Measurements from ENCODE around the gene PXDN.

PXDN gene

GRCh38 chr2:1591978-1592907 lies 152.1 kb downstream of the PXDN start:
- Mint-ChIP-seq H3K27me3 (ENCODE audit: low read depth) (no peaks in the 10 kb centered on the region), H3K4me3 (no peak overlapping the region), H3K36me3 (ENCODE audit: low read depth) (no peaks in the 10 kb centered on the region), H3K9me3 (no peaks in the 10 kb centered on the region), H3K27ac (no peak overlapping the region), H3K4me1 (ENCODE audit: low read depth) (no peaks in the 10 kb centered on the region)

DNA sequence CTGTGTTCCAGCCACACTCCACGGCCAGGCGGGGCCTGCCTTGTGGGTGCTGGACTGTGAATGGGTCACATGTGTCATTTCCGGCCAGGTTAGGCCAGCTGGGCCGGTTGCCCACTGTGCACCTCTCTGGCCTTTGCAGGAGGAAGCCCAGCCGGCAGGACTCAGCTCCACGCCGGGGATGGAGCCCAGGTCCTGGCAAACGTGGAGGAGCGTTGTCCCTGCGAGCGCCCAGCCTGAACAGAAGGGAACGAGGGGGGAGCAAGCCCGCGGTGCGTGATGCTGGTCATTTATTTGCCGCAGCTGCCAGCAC lies 152.9 kb downstream of the PXDN start:
- Mint-ChIP-seq H3K27ac (no peak overlapping the region), H3K9me3 (no peaks in the 10 kb centered on the region), H3K36me3 (ENCODE audit: low read depth) (no peaks in the 10 kb centered on the region), H3K4me3 (no peak overlapping the region), H3K4me1 (ENCODE audit: low read depth) (no peaks in the 10 kb centered on the region), H3K27me3 (ENCODE audit: low read depth) (no peaks in the 10 kb centered on the region)

- Mint-ChIP-seq H3K4me3 (no peak overlapping the region), H3K36me3 (ENCODE audit: low read depth) (no peaks in the 10 kb centered on the region), H3K4me1 (ENCODE audit: low read depth) (no peaks in the 10 kb centered on the region), H3K27ac (no peak overlapping the region), H3K27me3 (ENCODE audit: low read depth) (no peaks in the 10 kb centered on the region), H3K9me3 (no peaks in the 10 kb centered on the region)
These were observed 153.5 kb downstream of the PXDN start for GRCh38 chr2:1590596-1591460.

GRCh38 chr2:1588978-1589621 lies 155.2 kb downstream of the PXDN start:
- Mint-ChIP-seq H3K36me3 (ENCODE audit: low read depth) (no peaks in the 10 kb centered on the region), H3K4me1 (ENCODE audit: low read depth) (no peaks in the 10 kb centered on the region), H3K9me3 (no peaks in the 10 kb centered on the region), H3K4me3 (no peak overlapping the region), H3K27ac (no peak overlapping the region), H3K27me3 (ENCODE audit: low read depth) (no peaks in the 10 kb centered on the region)

- Mint-ChIP-seq H3K27me3 (ENCODE audit: low read depth) (no peaks in the 10 kb centered on the region), H3K27ac (no peak overlapping the region), H3K36me3 (ENCODE audit: low read depth) (no peaks in the 10 kb centered on the region), H3K4me3 (no peak overlapping the region), H3K4me1 (ENCODE audit: low read depth) (no peaks in the 10 kb centered on the region), H3K9me3 (no peaks in the 10 kb centered on the region)
These were observed 156.0 kb downstream of the PXDN start for GRCh38 chr2:1588051-1588977.

DNA sequence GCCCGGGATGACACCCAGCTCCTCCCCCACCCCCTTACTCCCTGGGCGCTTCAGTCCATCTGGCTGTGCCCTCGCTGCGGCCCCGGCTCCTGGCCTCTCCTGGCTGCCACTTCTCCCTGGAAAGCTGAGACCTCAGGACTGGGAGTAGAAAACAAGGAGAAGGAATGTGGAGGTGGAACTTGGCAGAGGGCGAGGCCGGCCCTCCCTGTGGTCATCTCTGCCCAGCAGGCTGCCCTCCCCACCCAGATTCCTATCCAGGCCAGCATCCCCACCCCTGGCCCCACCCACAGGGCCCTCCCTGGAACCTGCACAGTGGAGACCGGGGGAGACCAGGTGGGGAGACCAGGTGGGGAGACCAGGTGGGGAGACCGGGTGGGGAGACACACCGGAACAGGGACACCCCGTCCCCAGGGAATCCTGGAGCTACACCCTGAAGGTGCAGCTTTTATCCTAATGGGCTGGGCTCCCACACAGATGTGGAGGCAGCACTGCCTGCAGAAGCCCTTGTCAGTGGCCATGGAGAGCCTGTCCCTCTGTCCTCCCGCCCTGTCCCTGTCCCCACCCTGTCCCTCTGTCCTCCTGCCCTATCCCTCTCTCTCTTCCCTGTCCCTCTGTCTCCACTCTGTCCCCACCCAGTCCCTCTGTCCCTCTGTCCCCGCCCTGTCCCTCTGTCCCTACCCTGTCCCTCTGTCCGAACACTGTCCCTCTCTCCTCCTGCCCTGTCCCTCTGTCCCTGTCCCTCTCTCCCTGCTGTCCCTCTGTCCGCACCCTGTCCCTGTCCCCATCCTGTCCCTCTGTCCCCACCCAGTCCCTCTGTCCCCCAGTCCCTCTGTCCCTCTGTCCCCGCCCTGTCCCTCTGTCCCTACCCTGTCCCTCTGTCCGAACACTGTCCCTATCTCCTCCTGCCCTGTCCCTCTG lies 157.1 kb downstream of the PXDN start:
- Mint-ChIP-seq H3K9me3 (no peaks in the 10 kb centered on the region), H3K36me3 (ENCODE audit: low read depth) (no peaks in the 10 kb centered on the region), H3K27me3 (ENCODE audit: low read depth) (no peaks in the 10 kb centered on the region), H3K4me1 (ENCODE audit: low read depth) (no peaks in the 10 kb centered on the region), H3K4me3 (no peak overlapping the region), H3K27ac (no peak overlapping the region)

DNA sequence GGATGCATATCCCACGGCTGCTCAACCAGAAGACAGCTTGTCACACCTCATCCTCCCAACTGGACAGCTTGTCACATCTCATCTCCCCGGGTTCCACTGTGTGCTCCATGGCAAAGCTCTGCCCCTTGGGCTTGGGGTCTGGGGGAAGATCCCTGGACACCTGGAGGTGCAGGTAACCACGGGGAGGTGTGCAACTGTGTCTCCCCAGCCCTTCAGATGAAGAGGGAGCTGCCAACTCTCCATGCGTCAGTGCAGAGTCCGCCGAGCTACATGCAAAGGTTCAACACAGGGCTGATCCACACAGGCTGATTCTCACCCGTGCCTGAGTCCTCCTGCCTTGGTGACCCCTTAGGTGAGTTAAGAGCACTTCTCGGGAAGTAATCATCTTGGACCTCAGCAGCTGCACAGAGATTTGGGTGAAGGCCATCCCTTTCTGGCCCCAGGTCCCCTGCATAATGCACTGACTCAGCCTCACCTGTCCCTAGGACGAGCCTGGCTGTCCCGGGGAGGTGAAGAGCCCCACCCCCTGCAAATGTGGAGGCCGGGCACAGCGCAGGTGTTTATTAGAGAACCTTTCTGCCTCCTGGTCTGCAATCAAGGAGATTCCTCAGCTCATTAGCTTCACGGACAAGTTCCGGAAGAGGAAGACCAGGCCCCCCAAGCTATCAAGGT lies 157.9 kb downstream of the PXDN start:
- H3K9me3 Mint-ChIP-seq, result no peaks in the 10 kb centered on the region
- no peaks in the 10 kb centered on the region for H3K27me3 Mint-ChIP-seq (ENCODE audit: low read depth)
- no peaks in the 10 kb centered on the region for H3K4me1 Mint-ChIP-seq (ENCODE audit: low read depth)
- H3K27ac Mint-ChIP-seq, result no peak overlapping the region
- H3K36me3 Mint-ChIP-seq (ENCODE audit: low read depth), result no peaks in the 10 kb centered on the region
- no peak overlapping the region for H3K4me3 Mint-ChIP-seq

GRCh38 chr2:1585635-1586034 lies 158.7 kb downstream of the PXDN start:
- Mint-ChIP-seq H3K27me3 (ENCODE audit: low read depth) (no peaks in the 10 kb centered on the region), H3K4me1 (ENCODE audit: low read depth) (no peaks in the 10 kb centered on the region), H3K36me3 (ENCODE audit: low read depth) (no peaks in the 10 kb centered on the region), H3K27ac (no peak overlapping the region), H3K4me3 (no peak overlapping the region), H3K9me3 (no peaks in the 10 kb centered on the region)

- Mint-ChIP-seq H3K36me3 (ENCODE audit: low read depth) (no peaks in the 10 kb centered on the region), H3K4me1 (ENCODE audit: low read depth) (no peaks in the 10 kb centered on the region), H3K9me3 (no peaks in the 10 kb centered on the region), H3K27me3 (ENCODE audit: low read depth) (no peaks in the 10 kb centered on the region), H3K4me3 (no peak overlapping the region), H3K27ac (no peak overlapping the region)
These were observed 159.4 kb downstream of the PXDN start for GRCh38 chr2:1584691-1585485.

GRCh38 chr2:1584051-1584531 lies 160.2 kb downstream of the PXDN start:
- Mint-ChIP-seq H3K36me3 (ENCODE audit: low read depth) (no peaks in the 10 kb centered on the region), H3K4me3 (no peak overlapping the region), H3K27me3 (ENCODE audit: low read depth) (no peaks in the 10 kb centered on the region), H3K9me3 (no peaks in the 10 kb centered on the region), H3K4me1 (ENCODE audit: low read depth) (no peaks in the 10 kb centered on the region), H3K27ac (no peak overlapping the region)

DNA sequence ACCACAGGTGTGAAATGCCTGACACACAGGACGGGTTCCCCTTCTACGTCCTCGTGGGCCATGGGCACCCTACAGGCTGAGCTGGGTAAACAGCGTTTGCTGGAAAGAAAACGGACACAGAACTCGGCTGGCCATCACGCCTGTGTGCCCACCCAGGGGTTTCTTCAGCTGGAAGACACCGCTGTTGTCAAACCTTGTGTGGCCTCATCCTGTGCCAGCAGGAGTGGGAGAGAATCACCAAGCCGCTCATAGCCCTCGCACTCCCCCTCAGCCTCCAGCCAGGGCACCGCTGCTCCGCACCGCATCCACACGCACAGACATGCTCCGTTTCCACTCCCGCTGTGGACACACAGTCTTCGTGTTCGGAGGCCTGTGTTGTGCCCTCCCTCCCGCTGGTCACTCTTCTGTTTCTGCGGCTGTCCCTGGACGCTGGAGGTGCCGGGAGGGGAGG lies 161.4 kb downstream of the PXDN start:
- no peaks in the 10 kb centered on the region for H3K27me3 Mint-ChIP-seq (ENCODE audit: low read depth)
- H3K4me1 Mint-ChIP-seq (ENCODE audit: low read depth), result no peaks in the 10 kb centered on the region
- H3K27ac Mint-ChIP-seq, result no peak overlapping the region
- no peaks in the 10 kb centered on the region for H3K9me3 Mint-ChIP-seq
- no peaks in the 10 kb centered on the region for H3K36me3 Mint-ChIP-seq (ENCODE audit: low read depth)
- no peak overlapping the region for H3K4me3 Mint-ChIP-seq

DNA sequence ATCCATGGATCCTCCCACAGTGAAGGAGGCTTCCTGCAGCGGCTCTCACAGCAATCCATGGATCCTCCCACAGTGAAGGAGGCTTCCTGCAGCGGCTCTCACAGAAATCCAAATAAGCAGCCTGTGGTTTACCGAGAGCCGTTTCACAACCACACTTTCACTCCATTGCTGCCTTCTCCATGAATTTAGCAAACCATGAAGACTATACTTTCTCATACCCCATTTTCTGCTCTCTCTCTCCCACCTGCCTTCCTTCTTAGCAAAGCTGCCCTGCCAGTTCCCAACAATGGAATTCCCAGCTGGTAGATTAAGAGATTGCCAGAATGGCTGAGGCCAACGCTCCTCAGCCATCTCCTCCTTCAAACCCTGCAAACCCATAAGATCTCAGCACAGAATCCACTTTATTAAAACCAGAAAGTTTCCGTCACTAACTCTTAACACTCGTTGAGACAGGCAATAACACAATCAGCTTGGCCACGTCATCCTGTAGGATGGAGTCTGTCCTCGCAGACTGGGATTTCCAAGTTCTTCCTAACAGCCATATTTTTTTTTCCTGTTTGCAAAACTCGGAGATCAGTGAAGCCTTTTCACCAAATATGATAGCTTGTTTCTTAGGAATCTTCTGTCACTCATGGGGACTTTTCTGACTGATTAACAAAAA lies 162.2 kb downstream of the PXDN start:
- no peaks in the 10 kb centered on the region for H3K9me3 Mint-ChIP-seq
- no peak overlapping the region for H3K4me3 Mint-ChIP-seq
- no peaks in the 10 kb centered on the region for H3K36me3 Mint-ChIP-seq (ENCODE audit: low read depth)
- H3K4me1 Mint-ChIP-seq (ENCODE audit: low read depth), result no peaks in the 10 kb centered on the region
- no peak overlapping the region for H3K27ac Mint-ChIP-seq
- no peaks in the 10 kb centered on the region for H3K27me3 Mint-ChIP-seq (ENCODE audit: low read depth)
